DOHH2 (cell line): ENCODE results near the gene AP1S3.

Experiments
- H3F3A ChIP-seq: fragments of 200-600 bp; sonication (generic), shearing (Covaris generic); 2 replicates; pipeline ENCODE4 v1.6.0; 2016; ENCODE audit warnings: antibody characterized with exemption, mild to moderate bottlenecking; ENCODE audit not compliant: control insufficient read depth, insufficient read depth
- H3K27ac ChIP-seq: fragments of 200-600 bp; sonication (generic); 2 replicates; pipeline ENCODE4 v1.5.1; 2014; ENCODE audit warnings: low read depth, mild to moderate bottlenecking, low read length, moderate library complexity
- H3K27me3 ChIP-seq: fragments of 200-600 bp; sonication (generic); 2 replicates; pipeline ENCODE4 v1.6.1; 2014; ENCODE audit warnings: mild to moderate bottlenecking, low read length, mixed read lengths; ENCODE audit not compliant: control insufficient read depth
- H3K36me3 ChIP-seq: fragments of 200-600 bp; sonication (generic); 2 replicates; pipeline ENCODE4 v1.6.1; 2014; ENCODE audit warnings: mild to moderate bottlenecking, low read length, moderate library complexity, mixed read lengths; ENCODE audit not compliant: control insufficient read depth
- H3K4me1 ChIP-seq: fragments of 200-600 bp; sonication (generic); 2 replicates; pipeline ENCODE4 v1.6.1; 2014; ENCODE audit warnings: mild to moderate bottlenecking, low read length, mixed read lengths; ENCODE audit not compliant: control insufficient read depth
- H3K4me2 ChIP-seq: fragments of 200-600 bp; sonication (generic); 2 replicates; pipeline ENCODE4 v1.6.0; 2014; ENCODE audit warnings: mild to moderate bottlenecking, low read length, moderate library complexity
- H3K4me3 ChIP-seq: fragments of 200-600 bp; sonication (generic); 2 replicates; pipeline ENCODE4 v1.5.1; 2014; ENCODE audit warnings: mild to moderate bottlenecking, low read length, mixed read lengths
- H3K79me2 ChIP-seq: fragments of 200-600 bp; sonication (generic); 2 replicates; pipeline ENCODE4 v1.6.1; 2014; ENCODE audit warnings: mild to moderate bottlenecking, low read length, mixed read lengths; ENCODE audit not compliant: control insufficient read depth
- H3K9me2 ChIP-seq: fragments of 200-600 bp; sonication (generic); replicated peaks from 2 replicates; pipeline ENCODE4 v1.6.1; 2014; ENCODE audit warnings: mild to moderate bottlenecking, low read length, mixed read lengths; ENCODE audit not compliant: control insufficient read depth
- H3K9me3 ChIP-seq: fragments of 200-600 bp; sonication (generic); 2 replicates; pipeline ENCODE4 v1.6.1; 2014; ENCODE audit warnings: antibody characterized with exemption, low read length, mixed read lengths; ENCODE audit not compliant: control insufficient read depth, insufficient read depth
- H4K20me1 ChIP-seq: fragments of 200-600 bp; sonication (generic); 2 replicates; pipeline ENCODE4 v1.6.0; 2014; ENCODE audit warnings: low read depth, mild to moderate bottlenecking, antibody characterized with exemption, low read length, moderate library complexity; ENCODE audit not compliant: control insufficient read depth, insufficient read depth
- CTCF ChIP-seq: fragments of 200-600 bp; sonication (generic); IDR thresholded peaks from one replicate; pipeline ENCODE4 v1.5.1; 2014; ENCODE audit warnings: antibody characterized with exemption, mild to moderate bottlenecking, low read depth, low read length; ENCODE audit not compliant: poor library complexity, severe bottlenecking
- EZH2phosphoT487 ChIP-seq: fragments of 200-600 bp; sonication (generic); IDR thresholded peaks from 2 replicates; pipeline ENCODE4 v1.6.1; 2017; ENCODE audit warnings: borderline replicate concordance, mild to moderate bottlenecking, antibody characterized with exemption, low read length, moderate library complexity, mixed read lengths

The AP1S3 gene

DNA sequence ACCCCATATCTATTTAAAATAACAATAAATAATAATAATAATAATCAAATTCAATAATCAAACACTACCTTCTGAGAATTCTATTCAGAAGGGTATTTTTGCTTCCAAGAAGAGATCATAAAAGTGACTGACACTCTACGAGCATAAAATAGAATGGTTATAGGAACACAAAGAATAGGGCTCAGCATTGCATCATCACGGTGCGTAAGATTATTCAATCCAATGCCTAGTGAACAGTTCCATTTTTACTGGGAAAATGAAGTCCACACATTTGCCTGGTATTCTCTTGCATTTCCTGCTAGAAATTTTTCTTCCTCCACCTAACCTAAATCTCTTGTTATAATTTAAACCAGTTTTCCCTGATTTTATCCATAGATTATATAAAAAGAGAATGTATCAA is 55.8 kb downstream of the AP1S3 start:
- Histone ChIP-seq H3K9me2 (no peaks in the 10 kb centered on the region), H3K36me3 (no peaks in the 10 kb centered on the region), H4K20me1 (no peaks in the 10 kb centered on the region), H3K4me1 (peaks cover under 1% of the 10 kb centered on the region), H3K79me2 (no peaks in the 10 kb centered on the region), H3K27me3 (no peaks in the 10 kb centered on the region), H3K4me3 (no peak overlapping the region), H3K27ac (no peak overlapping the region), H3F3A (no peaks in the 10 kb centered on the region), H3K9me3 (no peaks in the 10 kb centered on the region), H3K4me2 (no peak overlapping the region)
- no peak for TF ChIP-seq EZH2phosphoT487
- TF ChIP-seq CTCF = no peak

- TF ChIP-seq EZH2phosphoT487 = no peak
- TF ChIP-seq CTCF = peak; percentile 64
- no peaks in the 10 kb centered on the region for H3K4me1 ChIP-seq
- H3K27me3 ChIP-seq = no peaks in the 10 kb centered on the region
- no peaks in the 10 kb centered on the region for H3F3A ChIP-seq
- H4K20me1 ChIP-seq = no peaks in the 10 kb centered on the region
- no peaks in the 10 kb centered on the region for H3K9me3 ChIP-seq
- H3K4me3 ChIP-seq = no peak overlapping the region
- no peak overlapping the region for H3K4me2 ChIP-seq
- no peaks in the 10 kb centered on the region for H3K79me2 ChIP-seq
- H3K36me3 ChIP-seq = no peaks in the 10 kb centered on the region
- H3K27ac ChIP-seq = no peak overlapping the region
- no peaks in the 10 kb centered on the region for H3K9me2 ChIP-seq
Observed at GRCh38 chr2:223779877-223780276, 57.5 kb downstream of the AP1S3 start.

DNA sequence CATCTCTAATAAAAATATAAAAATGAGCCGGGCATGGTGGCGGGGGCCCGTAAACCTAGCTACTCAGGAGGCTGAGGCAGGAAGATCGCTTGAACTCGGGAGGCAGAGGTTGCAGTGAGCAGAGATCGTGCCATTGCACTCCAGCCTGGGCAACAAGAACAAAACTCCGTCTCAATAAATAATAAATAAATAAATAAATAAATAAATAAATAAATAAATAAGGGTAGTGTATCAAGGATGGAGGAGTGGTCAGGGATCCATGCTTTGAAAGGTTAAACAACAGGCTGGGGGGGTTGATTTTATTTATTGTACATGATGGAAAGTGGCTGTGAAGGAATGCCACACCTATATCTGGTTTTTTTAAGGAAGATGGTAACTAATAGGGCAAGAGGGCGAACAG is 63.2 kb downstream of the AP1S3 start:
- H3K27ac ChIP-seq = no peak overlapping the region
- H3K9me2 ChIP-seq = no peaks in the 10 kb centered on the region
- H3K79me2 ChIP-seq = no peaks in the 10 kb centered on the region
- H4K20me1 ChIP-seq = no peaks in the 10 kb centered on the region
- H3K27me3 ChIP-seq = no peaks in the 10 kb centered on the region
- H3K4me2 ChIP-seq = no peak overlapping the region
- no peaks in the 10 kb centered on the region for H3F3A ChIP-seq
- H3K4me1 ChIP-seq = no peaks in the 10 kb centered on the region
- TF ChIP-seq CTCF = no peak
- TF ChIP-seq EZH2phosphoT487 = no peak
- no peak overlapping the region for H3K4me3 ChIP-seq
- no peaks in the 10 kb centered on the region for H3K9me3 ChIP-seq
- no peaks in the 10 kb centered on the region for H3K36me3 ChIP-seq

- H3K4me1 ChIP-seq = no peaks in the 10 kb centered on the region
- TF ChIP-seq CTCF = no peak
- no peak for TF ChIP-seq EZH2phosphoT487
Observed at GRCh38 chr2:223772363-223772762, 65.0 kb downstream of the AP1S3 start.

More at GRCh38 chr2:223772363-223772762, 65.0 kb downstream of the AP1S3 start:
- Histone ChIP-seq H3K27me3 (no peaks in the 10 kb centered on the region), H3K4me2 (no peak overlapping the region), H3K4me3 (no peak overlapping the region), H3F3A (no peaks in the 10 kb centered on the region), H3K9me2 (no peaks in the 10 kb centered on the region), H3K27ac (no peak overlapping the region), H4K20me1 (no peaks in the 10 kb centered on the region), H3K9me3 (no peaks in the 10 kb centered on the region), H3K79me2 (no peaks in the 10 kb centered on the region), H3K36me3 (no peaks in the 10 kb centered on the region)
